Measurements from ENCODE around the gene F11R.
"Not testable (repeated sequence)": the region's sequence is repeated elsewhere in the genome, so short reads cannot be mapped to it uniquely, and the experiment has no call there.

F11R gene

GRCh38 chr1:160961419-160961818, 59.5 kb downstream of the F11R start:
- Histone ChIP-seq H3K4me1 (ENCODE audit: control insufficient read depth, insufficient read depth, low read length, poor library complexity, severe bottlenecking) (no peaks in the 10 kb centered on the region), H3K9me3 (ENCODE audit: control insufficient read depth, low read length) (no peaks in the 10 kb centered on the region), H3K4me3 (ENCODE audit: extremely low read depth, insufficient read depth, low read length, poor library complexity, severe bottlenecking) (no peak overlapping the region), H3K36me3 (ENCODE audit: control insufficient read depth, insufficient read depth, low read length) (no peaks in the 10 kb centered on the region), H3K27ac (ENCODE audit: low read depth, low read length, severe bottlenecking) (no peak overlapping the region)
- WGBS, 2 experiments (ENCODE audit: insufficient coverage in 2 of 2): 54% methylated on average over 1 of the region's 1 CpG; no CpG with 5 or more reads in 1 of the 2 experiments

GRCh38 chr1:160956966-160957365, 64.0 kb downstream of the F11R start:
- H3K4me1 ChIP-seq (ENCODE audit: control insufficient read depth, insufficient read depth, low read length, poor library complexity, severe bottlenecking): no peaks in the 10 kb centered on the region
- H3K4me3 ChIP-seq (ENCODE audit: extremely low read depth, insufficient read depth, low read length, poor library complexity, severe bottlenecking): no peak overlapping the region
- H3K36me3 ChIP-seq (ENCODE audit: control insufficient read depth, insufficient read depth, low read length): no peaks in the 10 kb centered on the region
- H3K9me3 ChIP-seq (ENCODE audit: control insufficient read depth, low read length): no peaks in the 10 kb centered on the region
- no peak overlapping the region for H3K27ac ChIP-seq (ENCODE audit: low read depth, low read length, severe bottlenecking)
- 85 to 92% methylated on average over 4 of the region's 4 CpGs for WGBS, 2 experiments (ENCODE audit: insufficient coverage in 2 of 2)

- Histone ChIP-seq H3K9me3 (ENCODE audit: control insufficient read depth, low read length) (no peaks in the 10 kb centered on the region), H3K4me3 (ENCODE audit: extremely low read depth, insufficient read depth, low read length, poor library complexity, severe bottlenecking) (no peak within 1 kb of the TSS)
- 77 to 82% methylated on average over 7 to 8 of the region's 8 CpGs for WGBS, 2 experiments (ENCODE audit: insufficient coverage in 2 of 2)
These were observed 66.5 kb downstream of the F11R start, which contains the start of gene ITLN2 for GRCh38 chr1:160954158-160955104. Gene ITLN2, minus strand, starts transcription at chr1:160954809. Its CDS starts 68 bp downstream, at chr1:160954741.

GRCh38 chr1:160953030-160953429, 67.9 kb downstream of the F11R start:
- Histone ChIP-seq H3K4me1 (ENCODE audit: control insufficient read depth, insufficient read depth, low read length, poor library complexity, severe bottlenecking) (peaks cover 22% of the 10 kb centered on the region), H3K9me3 (ENCODE audit: control insufficient read depth, low read length) (no peaks in the 10 kb centered on the region), H3K4me3 (ENCODE audit: extremely low read depth, insufficient read depth, low read length, poor library complexity, severe bottlenecking) (no peak overlapping the region), H3K36me3 (ENCODE audit: control insufficient read depth, insufficient read depth, low read length) (no peaks in the 10 kb centered on the region), H3K27ac (ENCODE audit: low read depth, low read length, severe bottlenecking) (no peak overlapping the region)
- 94 to 95% methylated on average over 2 to 3 of the region's 3 CpGs for WGBS, 2 experiments (ENCODE audit: insufficient coverage in 2 of 2)

More at GRCh38 chr1:160954158-160955104, 66.5 kb downstream of the F11R start, which contains the start of gene ITLN2:
- Histone ChIP-seq H3K36me3 (ENCODE audit: control insufficient read depth, insufficient read depth, low read length) (no peaks in the 10 kb centered on the region), H3K4me1 (ENCODE audit: control insufficient read depth, insufficient read depth, low read length, poor library complexity, severe bottlenecking) (peaks cover 18% of the 10 kb centered on the region), H3K27ac (ENCODE audit: low read depth, low read length, severe bottlenecking) (no peak within 1 kb of the TSS)

- no peaks in the 10 kb centered on the region for H3K9me3 ChIP-seq (ENCODE audit: control insufficient read depth, low read length)
- 100% methylated on average over 2 of the region's 2 CpGs for WGBS, 2 experiments (ENCODE audit: insufficient coverage in 2 of 2)
These were observed 68.8 kb downstream of the F11R start for GRCh38 chr1:160952129-160952510.

GRCh38 chr1:160951443-160952128, 69.4 kb downstream of the F11R start:
- 52 to 64% methylated on average over 6 to 8 of the region's 8 CpGs for WGBS, 2 experiments (ENCODE audit: insufficient coverage in 2 of 2)
- H3K4me1 ChIP-seq (ENCODE audit: control insufficient read depth, insufficient read depth, low read length, poor library complexity, severe bottlenecking): peaks cover 35% of the 10 kb centered on the region
- H3K36me3 ChIP-seq (ENCODE audit: control insufficient read depth, insufficient read depth, low read length): no peaks in the 10 kb centered on the region
- H3K9me3 ChIP-seq (ENCODE audit: control insufficient read depth, low read length): no peaks in the 10 kb centered on the region
- no peak overlapping the region for H3K4me3 ChIP-seq (ENCODE audit: extremely low read depth, insufficient read depth, low read length, poor library complexity, severe bottlenecking)
- H3K27ac ChIP-seq (ENCODE audit: low read depth, low read length, severe bottlenecking): no peak overlapping the region

More at GRCh38 chr1:160952129-160952510, 68.8 kb downstream of the F11R start:
- no peaks in the 10 kb centered on the region for H3K36me3 ChIP-seq (ENCODE audit: control insufficient read depth, insufficient read depth, low read length)
- H3K4me1 ChIP-seq (ENCODE audit: control insufficient read depth, insufficient read depth, low read length, poor library complexity, severe bottlenecking): peaks cover 30% of the 10 kb centered on the region
- H3K27ac ChIP-seq (ENCODE audit: low read depth, low read length, severe bottlenecking): no peak overlapping the region
- H3K4me3 ChIP-seq (ENCODE audit: extremely low read depth, insufficient read depth, low read length, poor library complexity, severe bottlenecking): no peak overlapping the region

GRCh38 chr1:160950657-160951056, 70.3 kb downstream of the F11R start:
- no peak overlapping the region for H3K4me3 ChIP-seq (ENCODE audit: extremely low read depth, insufficient read depth, low read length, poor library complexity, severe bottlenecking)
- H3K36me3 ChIP-seq (ENCODE audit: control insufficient read depth, insufficient read depth, low read length): no peaks in the 10 kb centered on the region
- WGBS, 2 experiments (ENCODE audit: insufficient coverage in 2 of 2): 96 to 100% methylated on average over 2 to 3 of the region's 3 CpGs

GRCh38 chr1:160949881-160950280, 71.1 kb downstream of the F11R start:
- no peak overlapping the region for H3K4me3 ChIP-seq (ENCODE audit: extremely low read depth, insufficient read depth, low read length, poor library complexity, severe bottlenecking)
- no peaks in the 10 kb centered on the region for H3K36me3 ChIP-seq (ENCODE audit: control insufficient read depth, insufficient read depth, low read length)
- 83 to 94% methylated on average over 2 of the region's 2 CpGs for WGBS, 2 experiments (ENCODE audit: insufficient coverage in 2 of 2)
- H3K27ac ChIP-seq (ENCODE audit: low read depth, low read length, severe bottlenecking): peak overlapping the region; percentile 63
- H3K9me3 ChIP-seq (ENCODE audit: control insufficient read depth, low read length): no peaks in the 10 kb centered on the region
- peaks cover 38% of the 10 kb centered on the region for H3K4me1 ChIP-seq (ENCODE audit: control insufficient read depth, insufficient read depth, low read length, poor library complexity, severe bottlenecking)

More at GRCh38 chr1:160950657-160951056, 70.3 kb downstream of the F11R start:
- no peaks in the 10 kb centered on the region for H3K9me3 ChIP-seq (ENCODE audit: control insufficient read depth, low read length)
- H3K4me1 ChIP-seq (ENCODE audit: control insufficient read depth, insufficient read depth, low read length, poor library complexity, severe bottlenecking): peaks cover 38% of the 10 kb centered on the region
- no peak overlapping the region for H3K27ac ChIP-seq (ENCODE audit: low read depth, low read length, severe bottlenecking)

GRCh38 chr1:160949216-160949880, 71.6 kb downstream of the F11R start:
- H3K36me3 ChIP-seq (ENCODE audit: control insufficient read depth, insufficient read depth, low read length); H3K4me3 ChIP-seq (ENCODE audit: extremely low read depth, insufficient read depth, low read length, poor library complexity, severe bottlenecking); H3K9me3 ChIP-seq (ENCODE audit: control insufficient read depth, low read length): not testable (repeated sequence)
- WGBS, 2 experiments (ENCODE audit: insufficient coverage in 2 of 2): no CpG with 5 or more reads among the region's 7 CpGs
- peak overlapping the region; percentile 63 for H3K27ac ChIP-seq (ENCODE audit: low read depth, low read length, severe bottlenecking)
- H3K4me1 ChIP-seq (ENCODE audit: control insufficient read depth, insufficient read depth, low read length, poor library complexity, severe bottlenecking): peaks cover 38% of the 10 kb centered on the region

GRCh38 chr1:160947174-160947759, 73.7 kb downstream of the F11R start:
- H3K27ac ChIP-seq (ENCODE audit: low read depth, low read length, severe bottlenecking): peak overlapping the region; percentile 43
- not testable (repeated sequence) for H3K4me3 ChIP-seq (ENCODE audit: extremely low read depth, insufficient read depth, low read length, poor library complexity, severe bottlenecking); H3K36me3 ChIP-seq (ENCODE audit: control insufficient read depth, insufficient read depth, low read length); H3K9me3 ChIP-seq (ENCODE audit: control insufficient read depth, low read length)
- H3K4me1 ChIP-seq (ENCODE audit: control insufficient read depth, insufficient read depth, low read length, poor library complexity, severe bottlenecking): peaks cover 38% of the 10 kb centered on the region
- WGBS, 2 experiments (ENCODE audit: insufficient coverage in 2 of 2): no CpG with 5 or more reads among the region's 7 CpGs
